Measurements from ENCODE around the gene SLC12A3.

DNA sequence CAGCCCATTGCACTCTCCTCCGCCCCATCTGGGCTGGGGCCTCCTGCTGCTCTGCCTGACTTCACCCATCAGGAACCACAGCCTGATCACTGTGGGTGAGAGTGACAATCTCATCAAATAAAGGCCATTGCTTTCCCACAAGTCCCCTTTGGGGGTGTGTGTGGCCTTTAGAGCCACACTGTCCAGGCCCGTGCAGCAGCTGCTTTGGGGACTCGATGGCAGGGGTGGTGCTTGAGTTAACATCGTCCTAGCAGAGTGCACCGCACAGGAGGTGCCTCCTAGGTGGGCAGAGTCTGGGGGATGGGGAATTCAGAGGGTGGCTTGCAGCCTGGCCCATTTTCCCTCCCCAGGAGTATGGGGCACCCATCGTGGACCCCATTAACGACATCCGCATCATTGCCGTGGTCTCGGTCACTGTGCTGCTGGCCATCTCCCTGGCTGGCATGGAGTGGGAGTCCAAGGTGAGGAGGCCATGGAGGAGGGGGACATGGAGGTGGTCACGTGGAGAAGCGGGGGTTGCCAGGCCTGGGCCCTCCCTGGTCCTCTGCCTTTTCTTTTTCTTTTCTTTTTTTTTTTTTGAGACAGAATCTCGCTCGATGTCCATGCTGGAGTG, 5.4 kb downstream of the SLC12A3 start:
- no peak for TF ChIP-seq CTCF (IDR thresholded peaks at IDR 0.05)
- TF ChIP-seq POLR2AphosphoS5 (IDR thresholded peaks at IDR 0.05), result no peak
